GM10847 (cell line): ENCODE measurements around the gene CTDP1.

ENCODE experiments used
- POLR2A ChIP-seq: IDR thresholded peaks from 2 replicates; pipeline ENCODE4 v1.6.1; 2011; ENCODE audit not compliant: insufficient read length; ENCODE audit errors: extremely low read depth

Gene CTDP1

DNA sequence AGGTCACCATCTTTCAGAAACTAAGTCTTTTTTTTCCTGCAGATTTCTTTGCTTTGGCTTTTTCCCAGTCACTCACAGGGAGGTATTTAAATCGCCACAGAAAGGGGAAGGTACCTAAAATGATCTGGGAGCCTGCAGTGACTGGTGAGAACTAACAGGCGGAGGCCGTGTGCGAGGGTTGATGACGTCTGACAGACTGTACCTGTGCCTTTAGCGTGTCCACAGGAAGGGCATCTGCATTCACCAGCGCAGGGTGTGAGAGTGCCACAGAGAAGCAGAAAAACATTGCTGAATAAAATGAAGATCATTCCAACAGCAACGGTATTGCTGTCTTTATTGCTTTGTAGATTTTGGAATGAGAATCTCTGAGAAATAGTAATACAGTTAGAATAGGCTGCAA is 5.7 kb downstream of the CTDP1 start:
- TF ChIP-seq POLR2A, result no peak

- no peak for TF ChIP-seq POLR2A
Observed at GRCh38 chr18:79685971-79686370, 6.4 kb downstream of the CTDP1 start.

- TF ChIP-seq POLR2A, result no peak
Observed at GRCh38 chr18:79687806-79688205, 8.2 kb downstream of the CTDP1 start.

GRCh38 chr18:79690071-79690470 is 10.5 kb downstream of the CTDP1 start:
- no peak for TF ChIP-seq POLR2A

- no peak for TF ChIP-seq POLR2A
Observed at GRCh38 chr18:79690586-79691482, 11.2 kb downstream of the CTDP1 start.

DNA sequence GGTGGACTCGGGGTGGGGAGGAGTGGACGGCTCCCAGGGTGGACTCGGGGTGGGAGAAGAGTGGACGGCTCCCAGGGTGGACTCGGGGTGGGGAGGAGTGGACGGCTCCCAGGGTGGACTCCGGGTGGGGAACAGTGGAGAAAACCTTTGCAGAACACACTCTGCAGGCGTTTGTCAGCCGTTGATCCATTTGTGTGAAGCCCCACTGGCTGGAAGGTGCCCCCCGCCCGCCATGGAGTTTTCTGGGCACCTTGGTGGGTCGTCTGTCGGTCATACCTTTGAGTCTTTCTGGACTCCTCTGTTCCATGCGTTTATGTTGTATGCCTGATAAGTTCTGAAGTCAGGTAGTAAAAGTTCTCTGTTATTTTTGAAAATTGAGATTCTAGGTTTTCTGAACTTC is 12.5 kb downstream of the CTDP1 start:
- no peak for TF ChIP-seq POLR2A

DNA sequence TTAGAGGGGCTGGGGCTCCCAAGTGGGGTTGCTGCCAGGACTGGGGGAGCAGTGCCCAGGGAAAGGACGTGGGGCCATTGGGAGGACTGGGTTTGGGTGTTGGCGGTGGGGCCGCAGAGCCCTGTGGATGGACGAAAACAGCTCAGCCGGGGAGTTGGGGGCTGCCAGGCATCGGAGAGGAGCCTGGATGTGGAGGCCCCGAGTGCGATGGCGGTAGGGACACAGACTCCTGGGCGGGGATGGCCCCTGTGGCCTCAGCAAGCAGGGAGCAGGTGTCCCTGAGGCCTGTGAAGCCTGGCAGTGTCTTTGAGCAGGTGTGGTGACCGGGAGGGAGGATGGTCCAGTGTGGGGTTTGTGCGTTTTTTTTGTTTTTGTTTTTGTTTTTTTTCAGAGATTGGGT is 13.3 kb downstream of the CTDP1 start:
- no peak for TF ChIP-seq POLR2A

DNA sequence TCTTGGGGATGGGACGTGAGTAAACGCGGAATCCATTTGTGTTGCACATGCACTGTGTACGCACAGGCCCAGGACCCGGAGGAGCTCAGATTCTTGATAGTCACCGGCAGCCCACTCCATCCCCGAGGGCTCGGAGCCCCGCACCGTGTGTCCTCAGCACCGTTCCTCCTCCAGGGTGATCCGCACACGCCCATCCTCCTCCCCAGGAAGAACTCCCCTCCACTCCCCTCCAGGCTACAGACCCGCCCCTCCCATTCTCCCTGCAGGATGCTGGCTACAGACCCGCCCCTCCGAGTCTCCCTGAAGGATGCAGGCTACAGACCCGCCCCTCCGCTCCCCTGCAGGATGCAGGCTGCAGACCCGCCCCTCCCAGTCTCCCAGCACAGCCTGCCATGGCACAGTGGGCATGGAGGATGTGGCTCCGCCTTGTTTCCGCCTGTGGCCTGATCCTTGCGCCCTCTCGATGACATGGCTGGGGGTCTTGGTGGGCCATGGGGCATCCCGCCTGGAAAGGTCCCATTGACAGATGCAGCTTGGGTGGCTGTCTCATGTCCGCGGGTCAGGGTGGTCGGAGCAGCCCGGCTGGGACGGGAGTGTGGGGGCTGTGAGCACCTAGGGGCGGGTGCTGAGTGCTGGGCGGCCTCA is 14.1 kb downstream of the CTDP1 start:
- TF ChIP-seq POLR2A, result no peak

DNA sequence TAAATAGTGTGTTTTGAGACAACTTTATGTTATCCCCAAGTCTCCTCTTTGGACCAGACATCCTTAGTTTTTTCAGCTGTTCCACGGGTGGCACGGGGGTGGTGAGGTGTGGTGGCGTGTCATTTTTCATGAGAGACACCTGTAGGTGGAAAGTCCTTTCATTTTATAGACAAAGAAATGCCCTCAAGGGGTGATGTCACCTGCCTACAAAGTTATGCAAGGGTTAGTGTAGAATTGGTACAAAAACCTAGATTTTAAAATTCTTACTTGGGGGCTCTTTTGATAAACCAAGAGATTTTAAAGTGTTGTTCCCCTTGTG is 15.3 kb downstream of the CTDP1 start:
- TF ChIP-seq POLR2A, result no peak

DNA sequence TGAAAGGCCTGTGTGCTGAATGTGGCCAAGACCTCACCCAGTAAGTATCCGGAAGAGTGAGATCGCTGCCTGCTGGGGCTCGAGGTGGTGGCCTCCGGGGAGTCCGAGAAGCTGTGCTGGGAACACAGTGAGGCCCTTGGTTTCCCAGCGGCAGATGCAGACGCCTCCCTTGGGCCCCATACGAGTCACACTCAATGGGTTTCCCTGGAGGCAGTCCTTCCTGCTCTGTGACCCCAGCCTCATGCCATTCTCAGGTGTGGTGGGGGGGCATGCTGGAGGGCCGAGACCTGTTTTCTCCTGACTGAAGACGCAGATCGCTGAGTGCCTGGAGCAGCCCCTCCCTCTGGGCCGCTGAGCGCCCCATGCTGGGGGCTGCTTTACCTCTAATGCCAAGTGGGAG is 15.7 kb downstream of the CTDP1 start:
- no peak for TF ChIP-seq POLR2A

DNA sequence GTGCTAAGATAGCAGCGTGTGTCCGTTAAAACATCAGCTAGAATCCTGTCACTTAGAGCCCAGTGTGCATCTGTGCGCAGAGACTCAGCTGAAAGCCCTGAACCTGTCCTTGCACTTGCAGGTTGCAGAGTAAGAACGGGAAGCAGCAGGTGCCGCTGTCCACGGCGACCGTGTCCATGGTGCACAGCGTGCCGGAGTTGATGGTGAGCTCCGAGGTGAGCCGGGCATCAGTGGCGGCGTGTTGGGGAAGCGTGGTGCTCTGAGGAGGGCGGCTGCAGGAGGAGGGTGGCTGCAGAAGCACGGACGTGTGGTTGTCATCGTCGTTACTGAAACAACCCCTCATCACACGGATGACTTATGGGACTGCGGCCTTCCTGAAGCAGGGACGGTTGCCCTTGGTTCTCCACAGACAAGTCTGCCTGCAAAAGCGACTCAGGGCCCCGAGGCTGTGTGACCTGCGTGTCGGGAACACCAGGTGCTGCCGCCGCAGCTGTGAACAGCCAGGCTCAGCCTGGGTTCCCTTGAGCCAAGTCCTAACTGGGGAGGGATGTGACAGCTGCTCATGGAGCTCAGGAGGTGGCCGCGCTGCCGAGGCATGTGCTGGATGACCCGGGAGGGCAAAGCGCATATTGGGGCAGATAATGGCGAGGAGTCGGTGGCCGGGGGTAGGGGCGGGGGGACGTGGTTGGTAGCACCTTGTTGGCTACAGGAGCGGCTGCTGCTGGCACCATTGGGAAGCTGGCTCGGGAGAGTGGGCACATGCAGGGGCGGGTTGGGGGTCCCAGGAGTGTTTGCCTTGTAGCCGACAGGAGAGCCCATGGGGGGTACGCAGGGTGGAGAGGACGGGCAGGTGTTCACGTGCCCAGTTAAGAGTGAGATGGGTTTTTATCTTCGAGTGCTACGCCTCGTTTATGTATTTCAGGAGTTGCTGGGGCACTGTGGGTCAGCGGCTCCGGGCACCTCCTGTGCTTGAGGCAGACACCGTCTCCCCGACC is 16.6 kb downstream of the CTDP1 start:
- no peak for TF ChIP-seq POLR2A

DNA sequence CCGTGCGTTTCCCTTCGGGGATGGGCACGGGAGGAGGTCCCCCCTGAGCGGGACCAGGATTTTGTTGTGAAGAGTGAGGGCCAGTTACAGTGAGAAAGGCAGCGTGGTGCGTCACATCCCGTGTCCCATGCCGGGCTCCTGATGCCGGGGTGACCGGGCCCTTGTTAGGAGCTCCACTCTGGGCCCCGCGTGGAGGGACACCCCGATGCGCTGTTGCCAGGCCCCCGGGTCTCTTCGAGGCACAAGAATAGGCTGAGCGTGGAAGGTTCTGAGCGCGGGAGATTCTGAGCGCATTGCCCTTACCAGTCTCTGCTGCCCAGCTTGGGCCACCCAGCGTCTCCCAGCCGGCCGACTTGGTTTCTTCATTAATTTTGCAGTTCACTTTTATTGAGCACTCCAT is 17.6 kb downstream of the CTDP1 start:
- TF ChIP-seq POLR2A, result no peak

DNA sequence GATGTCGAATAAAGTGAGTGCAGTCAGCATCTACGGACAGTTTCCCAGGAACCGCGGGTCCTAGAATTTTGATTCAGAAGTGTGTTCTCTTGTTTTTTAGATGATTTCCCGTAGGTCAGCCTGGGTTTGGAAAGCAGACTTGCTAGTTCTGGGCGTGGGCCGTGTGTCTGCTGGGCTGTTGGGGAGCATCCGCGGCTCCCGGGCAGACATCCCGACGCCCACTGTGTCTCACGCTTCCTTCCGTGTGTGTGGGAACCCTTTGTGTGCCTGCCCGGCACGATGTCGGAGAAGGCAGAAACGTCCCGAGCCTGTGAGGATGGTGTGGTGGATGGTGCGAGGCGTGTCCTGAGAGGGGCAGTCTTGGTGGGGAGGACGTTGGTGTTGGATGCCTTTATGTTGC is 18.4 kb downstream of the CTDP1 start:
- no peak for TF ChIP-seq POLR2A

DNA sequence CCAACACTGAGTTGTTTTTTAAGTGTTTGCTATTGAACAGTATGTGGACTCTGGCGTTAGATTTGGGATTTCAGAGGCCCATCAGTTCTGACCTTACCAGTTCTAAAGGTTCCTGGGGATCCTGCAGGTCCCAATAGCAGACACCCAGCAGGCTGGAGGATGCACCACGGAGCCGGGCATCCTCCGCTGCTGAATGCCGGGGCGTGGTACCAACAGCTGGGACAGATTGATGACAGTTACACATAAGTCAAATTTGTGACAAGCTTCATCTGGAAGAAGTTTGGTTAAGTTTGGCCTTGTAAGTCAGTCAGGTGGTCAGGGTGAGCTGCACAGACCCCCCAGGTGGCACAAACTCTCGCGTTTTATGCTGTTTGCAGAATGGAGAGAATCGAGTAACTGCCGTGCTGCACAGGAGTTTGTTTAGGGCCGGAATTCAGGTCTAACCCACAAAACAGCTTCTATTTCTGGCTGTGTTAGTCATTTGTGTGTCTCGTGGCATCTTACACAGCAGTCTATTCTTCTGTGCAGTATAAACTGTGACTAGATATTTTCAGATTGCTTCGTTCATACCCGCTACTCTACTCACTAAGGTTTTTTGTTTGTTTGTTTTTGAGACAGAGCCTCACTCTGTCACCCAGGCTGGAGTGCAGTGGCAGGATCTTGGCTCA is 19.2 kb downstream of the CTDP1 start:
- no peak for TF ChIP-seq POLR2A

GRCh38 chr18:79699653-79700052 is 20.1 kb downstream of the CTDP1 start:
- TF ChIP-seq POLR2A, result no peak
